PC-3 (cell line): Measurements from ENCODE around the gene VPS8.

Experiments
- EZH2phosphoT487 ChIP-seq: fragments of 300-600 bp; sonication (generic); IDR thresholded peaks from 2 replicates; pipeline ENCODE4 v1.6.1; 2018; ENCODE audit warnings: mild to moderate bottlenecking, antibody characterized with exemption, low read length, borderline replicate concordance
- TF ChIP-seq, protein P1 (sequence below): fragments of 300-600 bp; sonication (generic); conservative IDR thresholded peaks from 2 replicates; pipeline ENCODE4 v1.5.1; 2017; ENCODE audit warnings: antibody characterized with exemption, low read depth, mild to moderate bottlenecking, low read length

DNA sequence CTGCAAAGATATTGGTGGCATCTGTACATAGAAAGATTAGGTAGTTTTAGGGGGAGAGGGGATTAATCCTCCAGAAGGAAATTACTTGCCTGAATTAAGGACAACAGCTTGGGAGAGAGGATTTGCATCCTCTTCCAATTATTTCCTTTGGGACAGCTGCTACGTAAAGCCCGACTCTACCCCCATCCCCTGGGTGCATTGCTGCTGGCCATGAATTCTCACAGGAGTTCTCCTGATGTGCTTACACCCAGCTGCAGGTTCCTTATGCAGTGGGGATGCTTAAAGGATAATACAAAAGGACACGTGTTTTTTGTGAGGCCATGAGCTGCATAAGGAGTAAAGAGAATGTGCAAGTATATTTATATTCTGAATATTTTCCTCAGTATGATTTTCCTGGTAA, 132.3 kb downstream of the VPS8 start:
- TF ChIP-seq, protein P1, sequence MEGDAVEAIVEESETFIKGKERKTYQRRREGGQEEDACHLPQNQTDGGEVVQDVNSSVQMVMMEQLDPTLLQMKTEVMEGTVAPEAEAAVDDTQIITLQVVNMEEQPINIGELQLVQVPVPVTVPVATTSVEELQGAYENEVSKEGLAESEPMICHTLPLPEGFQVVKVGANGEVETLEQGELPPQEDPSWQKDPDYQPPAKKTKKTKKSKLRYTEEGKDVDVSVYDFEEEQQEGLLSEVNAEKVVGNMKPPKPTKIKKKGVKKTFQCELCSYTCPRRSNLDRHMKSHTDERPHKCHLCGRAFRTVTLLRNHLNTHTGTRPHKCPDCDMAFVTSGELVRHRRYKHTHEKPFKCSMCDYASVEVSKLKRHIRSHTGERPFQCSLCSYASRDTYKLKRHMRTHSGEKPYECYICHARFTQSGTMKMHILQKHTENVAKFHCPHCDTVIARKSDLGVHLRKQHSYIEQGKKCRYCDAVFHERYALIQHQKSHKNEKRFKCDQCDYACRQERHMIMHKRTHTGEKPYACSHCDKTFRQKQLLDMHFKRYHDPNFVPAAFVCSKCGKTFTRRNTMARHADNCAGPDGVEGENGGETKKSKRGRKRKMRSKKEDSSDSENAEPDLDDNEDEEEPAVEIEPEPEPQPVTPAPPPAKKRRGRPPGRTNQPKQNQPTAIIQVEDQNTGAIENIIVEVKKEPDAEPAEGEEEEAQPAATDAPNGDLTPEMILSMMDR = no peak
- TF ChIP-seq EZH2phosphoT487 = no peak
